HG02970 (cell line): ENCODE data around the gene SLC16A4.

Experiments used
- ATAC-seq: cut with Tn5 transposase; IDR thresholded peaks from one replicate; pipeline ENCODE4 v1.9.1; 2021; ENCODE audit warnings: mild to moderate bottlenecking, moderate library complexity, moderate number of reproducible peaks; ENCODE audit not compliant: unreplicated experiment, low FRiP score

Gene SLC16A4

GRCh38 chr1:110370827-110371226, 20.0 kb downstream of the SLC16A4 start:
- ATAC-seq: no peak

- ATAC-seq: no peak
Observed at GRCh38 chr1:110364221-110364620, 26.6 kb downstream of the SLC16A4 start.

- no peak for ATAC-seq
Observed at GRCh38 chr1:110361856-110362255, 29.0 kb downstream of the SLC16A4 start.

- ATAC-seq: no peak
Observed at GRCh38 chr1:110360431-110360830, 30.4 kb downstream of the SLC16A4 start.

- no peak for ATAC-seq
Observed at GRCh38 chr1:110356379-110356778, 34.4 kb downstream of the SLC16A4 start.

- no peak for ATAC-seq
Observed at GRCh38 chr1:110355321-110355720, 35.5 kb downstream of the SLC16A4 start.

GRCh38 chr1:110350360-110350759, 40.5 kb downstream of the SLC16A4 start:
- ATAC-seq: no peak

GRCh38 chr1:110348771-110349170, 42.1 kb downstream of the SLC16A4 start:
- ATAC-seq: no peak

- ATAC-seq: no peak
Observed at GRCh38 chr1:110348050-110348449, 42.8 kb downstream of the SLC16A4 start.

GRCh38 chr1:110347182-110347893, 43.5 kb downstream of the SLC16A4 start:
- ATAC-seq: no peak

- ATAC-seq: no peak
Observed at GRCh38 chr1:110346690-110347089, 44.1 kb downstream of the SLC16A4 start.

GRCh38 chr1:110345480-110345879, 45.3 kb downstream of the SLC16A4 start:
- ATAC-seq: no peak

GRCh38 chr1:110344152-110344551, 46.7 kb downstream of the SLC16A4 start:
- ATAC-seq: no peak

GRCh38 chr1:110343249-110343648, 47.6 kb downstream of the SLC16A4 start:
- ATAC-seq: no peak

- no peak for ATAC-seq
Observed at GRCh38 chr1:110341872-110342331, 48.9 kb downstream of the SLC16A4 start.

- ATAC-seq: no peak
Observed at GRCh38 chr1:110341146-110341871, 49.5 kb downstream of the SLC16A4 start.

GRCh38 chr1:110340207-110340468, 50.7 kb downstream of the SLC16A4 start:
- ATAC-seq: no peak

GRCh38 chr1:110339407-110340206, 51.2 kb downstream of the SLC16A4 start:
- ATAC-seq: peak; percentile 5

- peak; percentile 58 for ATAC-seq
Observed at GRCh38 chr1:110338886-110339406, 51.9 kb downstream of the SLC16A4 start, which contains the start of gene RBM15. Gene RBM15, plus strand, starts transcription at chr1:110339377. Its CDS starts 29 bp downstream, at chr1:110339406.

- ATAC-seq: peak; percentile 69
Observed at GRCh38 chr1:110338309-110338885, 52.4 kb downstream of the SLC16A4 start.
